GM18526 (cell line): ENCODE measurements around the gene FMN2.

Source experiments
- POLR2A ChIP-seq: IDR thresholded peaks from 3 replicates; pipeline ENCODE4 v1.6.1; 2011; ENCODE audit not compliant: insufficient read length; ENCODE audit errors: extremely low read depth

Gene FMN2

GRCh38 chr1:240199758-240200645 lies 108.3 kb downstream of the FMN2 start:
- TF ChIP-seq POLR2A = no peak

DNA sequence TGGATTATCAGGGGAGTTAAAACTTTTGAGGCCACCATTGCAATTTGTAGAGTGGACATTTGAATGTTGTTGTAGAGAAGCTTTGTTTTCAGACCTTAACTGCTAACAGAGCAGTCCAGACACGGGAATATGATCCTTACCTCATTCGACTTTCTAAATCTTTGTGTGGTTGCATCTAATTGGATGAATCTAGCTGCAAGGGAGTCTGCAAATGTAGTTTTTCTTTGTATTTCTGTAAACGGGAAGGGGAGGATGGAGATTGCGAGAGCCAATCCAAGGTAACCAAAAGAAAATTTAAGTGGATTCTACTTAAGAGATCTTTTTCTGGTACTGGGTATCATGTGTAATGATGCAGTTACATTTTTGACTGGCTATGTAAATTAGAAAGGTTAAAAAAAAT lies 110.2 kb downstream of the FMN2 start:
- no peak for TF ChIP-seq POLR2A

DNA sequence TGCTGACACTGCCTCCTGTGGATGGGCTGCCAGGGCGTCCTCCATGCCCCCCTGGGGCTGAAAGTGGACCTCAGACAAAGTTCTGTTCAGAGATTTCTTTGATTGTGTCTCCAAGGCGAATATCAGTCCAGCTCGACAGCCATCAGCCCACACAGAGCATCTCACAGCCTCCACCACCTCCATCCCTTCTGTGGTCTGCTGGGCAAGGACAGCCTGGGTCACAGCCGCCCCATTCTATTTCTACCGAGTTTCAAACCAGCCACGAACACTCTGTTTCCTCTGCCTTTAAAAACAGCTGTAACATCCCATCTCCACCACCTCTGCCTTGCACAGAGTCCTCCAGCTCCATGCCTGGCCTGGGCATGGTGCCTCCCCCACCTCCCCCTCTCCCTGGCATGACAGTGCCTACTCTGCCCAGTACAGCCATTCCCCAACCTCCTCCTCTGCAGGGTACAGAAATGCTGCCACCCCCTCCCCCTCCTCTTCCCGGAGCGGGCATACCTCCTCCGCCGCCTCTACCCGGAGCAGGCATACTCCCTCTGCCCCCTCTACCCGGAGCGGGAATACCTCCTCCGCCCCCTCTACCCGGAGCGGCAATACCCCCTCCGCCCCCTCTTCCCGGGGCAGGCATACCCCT lies 115.5 kb downstream of the FMN2 start:
- no peak for TF ChIP-seq POLR2A

- TF ChIP-seq POLR2A = no peak
Measured at GRCh38 chr1:240210026-240210425, 118.3 kb downstream of the FMN2 start.

GRCh38 chr1:240212556-240212955 lies 120.9 kb downstream of the FMN2 start:
- no peak for TF ChIP-seq POLR2A

- no peak for TF ChIP-seq POLR2A
Measured at GRCh38 chr1:240217403-240217802, 125.7 kb downstream of the FMN2 start.

DNA sequence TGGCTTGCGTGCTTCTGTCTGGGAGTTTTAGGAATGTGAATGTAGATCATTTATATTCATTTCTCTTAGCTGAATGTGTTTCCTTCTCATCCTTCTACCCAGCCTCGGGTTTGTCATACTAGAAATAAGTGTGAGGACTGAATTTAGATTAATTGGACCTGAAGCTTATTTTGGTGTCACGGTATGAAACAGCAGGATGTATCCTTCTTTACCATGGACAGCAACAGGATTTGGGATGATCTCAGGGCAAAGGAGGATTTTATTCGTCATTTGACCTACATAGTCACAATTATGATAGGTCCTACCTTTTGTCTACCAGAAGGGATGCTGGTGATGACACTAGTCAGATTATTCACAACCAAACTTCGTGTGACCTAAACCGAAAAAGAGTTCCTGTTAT lies 127.4 kb downstream of the FMN2 start:
- no peak for TF ChIP-seq POLR2A

- TF ChIP-seq POLR2A = no peak
Measured at GRCh38 chr1:240226102-240226501, 134.4 kb downstream of the FMN2 start.

DNA sequence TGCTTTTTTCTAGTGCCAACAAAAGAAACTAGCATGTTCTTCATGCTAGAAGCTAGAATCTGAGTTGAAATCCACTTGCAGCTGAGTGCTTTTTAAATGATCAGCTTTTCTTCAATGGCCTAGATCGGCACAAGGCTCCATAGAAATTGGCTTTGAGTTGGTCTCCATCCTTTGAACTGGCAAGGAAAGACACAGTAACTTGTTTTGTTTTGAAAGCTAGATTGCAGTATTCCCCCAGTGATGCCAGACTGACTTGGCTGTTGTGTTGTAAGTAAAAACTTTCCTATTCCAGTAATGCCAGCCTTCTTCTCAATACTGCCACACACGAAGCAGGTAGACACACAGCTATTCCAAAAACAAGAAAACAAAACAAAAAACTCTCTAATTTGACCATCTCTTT lies 139.1 kb downstream of the FMN2 start:
- TF ChIP-seq POLR2A = no peak

GRCh38 chr1:240232530-240232929 lies 140.8 kb downstream of the FMN2 start:
- TF ChIP-seq POLR2A = no peak

DNA sequence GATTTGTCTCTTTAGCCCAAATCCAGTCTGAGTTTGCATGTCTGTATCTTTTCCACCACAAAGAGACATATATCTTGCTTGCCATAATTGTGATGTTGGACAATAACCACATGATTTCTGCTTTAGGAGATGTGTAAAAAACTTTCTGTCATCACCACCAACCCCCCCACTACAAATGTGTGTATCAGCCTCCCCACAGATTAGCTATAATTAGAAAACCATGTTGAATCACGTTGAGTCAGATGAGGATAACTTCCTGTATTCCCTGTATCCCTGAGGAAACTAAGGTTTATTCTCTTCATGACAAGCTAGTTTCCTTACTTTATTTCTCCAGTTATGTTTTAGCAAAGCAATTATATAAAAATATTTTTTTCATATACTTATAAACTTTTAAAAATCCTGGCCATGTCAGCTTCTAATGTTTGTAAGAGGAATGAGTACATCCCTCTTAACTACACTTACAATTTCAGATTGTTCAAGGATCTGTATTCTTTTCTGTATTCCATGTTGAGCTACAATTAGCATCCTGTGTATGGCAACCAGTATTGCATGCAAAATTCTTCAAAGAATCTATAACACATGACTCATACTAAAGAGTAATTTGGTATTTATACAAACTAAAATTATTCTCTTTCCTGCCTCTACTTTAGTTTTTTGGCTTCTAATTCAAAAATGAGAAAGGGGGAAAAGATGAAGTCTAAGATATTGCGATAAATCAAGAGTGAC lies 143.0 kb downstream of the FMN2 start:
- TF ChIP-seq POLR2A = no peak

DNA sequence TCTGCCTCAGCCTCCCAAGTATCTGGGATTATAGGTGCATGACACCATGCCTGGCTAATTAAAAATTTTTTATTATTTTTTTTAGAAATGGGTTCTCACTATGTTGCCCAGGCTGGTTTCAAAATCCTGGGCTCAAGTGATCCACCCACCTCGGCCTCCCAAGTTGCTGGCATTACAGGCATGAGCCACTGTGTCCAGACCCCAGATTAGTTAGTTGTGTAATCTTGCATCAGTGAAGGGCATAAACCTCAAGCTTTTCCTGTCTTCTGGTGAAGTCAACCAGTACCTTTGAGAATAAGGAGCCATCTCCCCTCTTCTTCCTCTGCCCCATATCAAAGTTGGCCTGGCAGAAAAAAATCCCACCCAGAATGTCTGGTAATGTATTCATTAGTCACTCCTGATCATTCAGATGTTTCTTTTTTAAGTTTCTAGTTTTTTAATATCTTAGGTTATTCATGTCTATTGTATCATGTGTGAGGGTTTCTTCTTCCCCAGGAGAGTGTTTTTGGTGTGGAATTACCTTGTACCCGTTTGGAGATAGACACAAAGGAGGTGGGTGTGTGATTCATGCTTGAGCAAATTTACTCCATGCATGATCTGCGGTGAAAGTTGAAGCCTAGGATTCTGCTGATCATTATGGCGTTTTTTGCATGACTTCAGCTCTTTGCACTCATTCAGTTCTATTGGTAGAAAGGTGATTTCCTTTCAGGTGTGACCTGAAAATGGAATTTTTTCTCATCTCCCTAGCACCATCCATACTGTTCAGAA lies 144.0 kb downstream of the FMN2 start:
- TF ChIP-seq POLR2A = no peak

GRCh38 chr1:240237305-240237721 lies 145.6 kb downstream of the FMN2 start:
- no peak for TF ChIP-seq POLR2A

GRCh38 chr1:240239309-240239708 lies 147.6 kb downstream of the FMN2 start:
- no peak for TF ChIP-seq POLR2A

GRCh38 chr1:240241278-240241677 lies 149.6 kb downstream of the FMN2 start:
- TF ChIP-seq POLR2A = no peak
